Measurements from ENCODE around the gene C2CD3. TPM values are rescaled to one million over a fixed set of nuclear protein-coding genes. Genes with fewer than 3 reads are reported as not detected.

Gene C2CD3
- total RNA-seq, 1 experiment from 2014 or later: 16.1 TPM

Other genes with a start within 250 kb of the C2CD3 start
- gene DNAJB13, start 220.0 kb downstream of the C2CD3 start, total RNA-seq (2014; rRNA removed; shearing (Covaris generic)): 0.12 and 1.2 TPM in 2 replicates
- gene UCP2, start 188.2 kb downstream of the C2CD3 start, total RNA-seq (2014; rRNA removed; shearing (Covaris generic)): 11.8 and 16.1 TPM in 2 replicates
- gene UCP3, start 161.9 kb downstream of the C2CD3 start, total RNA-seq (2014; rRNA removed; shearing (Covaris generic)): 0.10 and 0.60 TPM in 2 replicates
- gene PPME1, start 287 bp upstream of the C2CD3 start, total RNA-seq (2014; rRNA removed; shearing (Covaris generic)): 48.2 and 63.8 TPM in 2 replicates
- 5.2 and 7.7 TPM in 2 replicates for gene P4HA3, start 140.6 kb upstream of the C2CD3 start, total RNA-seq (2014; rRNA removed; shearing (Covaris generic))
- gene PGM2L1, start 227.4 kb upstream of the C2CD3 start, total RNA-seq (2014; rRNA removed; shearing (Covaris generic)): 5.8 and 5.9 TPM in 2 replicates